Tibial nerve (tissue), 4 donors: ENCODE results near the gene CFAP92.

ENCODE experiments used
- CTCF ChIP-seq, 5 experiments: fragments of 200-600 bp in 3 of 5; fragments of 450-650 bp in 2 of 5; sonication (generic) in 3 of 5; IDR thresholded peaks; one replicate each; pipeline ENCODE4 v1.5.1; 2016 to 2019; ENCODE audit warnings: antibody characterized with exemption in 5 of 5, mild to moderate bottlenecking in 3 of 5, moderate library complexity in 2 of 5
- EP300 ChIP-seq, 2 donors: sonication (generic); formaldehyde crosslinking; IDR thresholded peaks; one replicate each; pipeline ENCODE4 v1.6.1; 2017; ENCODE audit warnings: antibody characterized with exemption in 2 of 2, mild to moderate bottlenecking in 1 of 2
- POLR2A ChIP-seq, 2 donors: fragments of 450-650 bp; IDR thresholded peaks; one replicate each; pipeline ENCODE4 v1.6.1; 2017; ENCODE audit warnings: antibody characterized with exemption in 2 of 2, mild to moderate bottlenecking in 2 of 2, moderate library complexity in 2 of 2

- TF ChIP-seq CTCF (IDR thresholded peaks at IDR 0.05) (no peak), EP300 (IDR thresholded peaks at IDR 0.05) (no peak), POLR2A (IDR thresholded peaks at IDR 0.05) (no peak)
These were observed 26.8 kb upstream of the CFAP92 start for GRCh38 chr3:129020691-129021090.
